ENCODE results near the gene BEST4. TPM values are rescaled to one million over a fixed set of nuclear protein-coding genes. Genes with fewer than 3 reads are reported as not detected.
"Not testable (repeated sequence)": the region's sequence is repeated elsewhere in the genome, so short reads cannot be mapped to it uniquely, and the experiment has no call there.

BEST4 gene
- polyA plus RNA-seq, 1 donor (not counting 4 experiments of a cell fraction or from before 2014, with no cell fraction given), result 0.14 TPM

DNA sequence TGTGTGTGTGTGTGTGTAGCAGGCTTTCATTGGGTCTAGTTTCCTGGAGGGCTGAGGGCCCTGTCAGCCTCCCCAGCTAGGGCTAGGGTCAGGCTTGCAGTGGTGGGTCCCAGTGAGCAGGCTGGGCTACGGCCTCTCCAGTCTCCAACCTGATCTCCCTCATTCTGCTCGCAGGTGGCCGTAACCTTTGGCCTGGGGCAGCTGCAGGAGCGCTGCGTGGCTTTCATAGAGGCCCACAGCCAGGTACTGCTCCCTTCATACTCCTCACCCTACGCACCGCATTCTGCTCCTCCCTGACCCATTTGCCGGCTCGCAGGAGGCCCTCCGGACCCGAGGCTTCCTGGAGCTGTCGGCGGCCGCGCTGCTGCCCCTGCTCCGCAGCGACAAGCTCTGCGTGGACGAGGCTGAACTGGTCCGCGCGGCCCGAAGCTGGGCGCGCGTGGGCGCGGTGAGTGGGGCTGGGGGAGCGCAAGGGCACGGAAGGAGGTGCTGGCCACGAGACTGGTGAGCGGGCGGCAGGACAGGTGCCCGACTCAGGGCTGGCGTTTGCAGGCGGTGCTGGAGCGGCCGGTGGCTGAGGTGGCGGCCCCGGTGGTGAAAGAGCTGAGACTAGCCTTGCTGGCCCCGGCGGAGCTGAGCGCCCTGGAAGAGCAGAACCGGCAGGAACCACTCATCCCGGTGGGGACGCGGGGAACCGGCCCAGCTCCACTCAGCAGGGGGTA is 25.0 kb upstream of the BEST4 start:
- peaks cover 56% of the 10 kb centered on the region for H3K4me1 ChIP-seq (ENCODE audit: control insufficient read depth, extremely low read depth, insufficient read depth, low read length)
- FAIRE-seq, result no peak
- peaks cover 5 to 24% of the 10 kb centered on the region in 2 experiments for H3K36me3 ChIP-seq (ENCODE audit: control insufficient read depth in 2 of 2, extremely low read depth in 1 of 2, insufficient read depth in 2 of 2, low read length in 2 of 2)
- no peak for TF ChIP-seq EZH2 (IDR thresholded peaks at IDR 0.05; ENCODE audit: low read length)
- TF ChIP-seq, protein P1, sequence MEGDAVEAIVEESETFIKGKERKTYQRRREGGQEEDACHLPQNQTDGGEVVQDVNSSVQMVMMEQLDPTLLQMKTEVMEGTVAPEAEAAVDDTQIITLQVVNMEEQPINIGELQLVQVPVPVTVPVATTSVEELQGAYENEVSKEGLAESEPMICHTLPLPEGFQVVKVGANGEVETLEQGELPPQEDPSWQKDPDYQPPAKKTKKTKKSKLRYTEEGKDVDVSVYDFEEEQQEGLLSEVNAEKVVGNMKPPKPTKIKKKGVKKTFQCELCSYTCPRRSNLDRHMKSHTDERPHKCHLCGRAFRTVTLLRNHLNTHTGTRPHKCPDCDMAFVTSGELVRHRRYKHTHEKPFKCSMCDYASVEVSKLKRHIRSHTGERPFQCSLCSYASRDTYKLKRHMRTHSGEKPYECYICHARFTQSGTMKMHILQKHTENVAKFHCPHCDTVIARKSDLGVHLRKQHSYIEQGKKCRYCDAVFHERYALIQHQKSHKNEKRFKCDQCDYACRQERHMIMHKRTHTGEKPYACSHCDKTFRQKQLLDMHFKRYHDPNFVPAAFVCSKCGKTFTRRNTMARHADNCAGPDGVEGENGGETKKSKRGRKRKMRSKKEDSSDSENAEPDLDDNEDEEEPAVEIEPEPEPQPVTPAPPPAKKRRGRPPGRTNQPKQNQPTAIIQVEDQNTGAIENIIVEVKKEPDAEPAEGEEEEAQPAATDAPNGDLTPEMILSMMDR (optimal IDR thresholded peaks at IDR 0.05 in 1 of 3, IDR thresholded peaks at IDR 0.05 in 1 of 3, conservative IDR thresholded peaks at IDR 0.05 in 1 of 3; ENCODE audit: extremely low read depth in 1 of 3, insufficient read depth in 2 of 3, low read length in 3 of 3), result no peak
- H3K79me2 ChIP-seq (ENCODE audit: control insufficient read depth, insufficient read depth, low read length), result no peaks in the 10 kb centered on the region
- no peaks in the 10 kb centered on the region for H3K9me1 ChIP-seq (ENCODE audit: control insufficient read depth, extremely low read depth, insufficient read depth, low read length)
- peak overlapping the region; percentile 67 for H3K4me2 ChIP-seq (ENCODE audit: control insufficient read depth, extremely low read depth, insufficient read depth, low read depth, low read length)
- DNase-seq (ENCODE audit: low read depth, low spot score), result no peak
- no peaks in the 10 kb centered on the region for H4K20me1 ChIP-seq (ENCODE audit: control insufficient read depth, extremely low read depth, insufficient read depth, low read length)
- no peak overlapping the region for H3K4me3 ChIP-seq (ENCODE audit: control insufficient read depth in 2 of 3, extremely low read depth in 1 of 3, insufficient read depth in 2 of 3, low read depth in 1 of 3, low read length in 3 of 3)
- no peak overlapping the region for H2AFZ ChIP-seq (ENCODE audit: control insufficient read depth, low read length)
- H3K9ac ChIP-seq (ENCODE audit: control insufficient read depth, extremely low read depth, insufficient read depth, low read length), result peak overlapping the region; percentile 50
- no peaks in the 10 kb centered on the region for H3K27me3 ChIP-seq (ENCODE audit: control insufficient read depth, extremely low read depth, insufficient read depth, low read length)
- no peaks in the 10 kb centered on the region for H3K9me3 ChIP-seq (ENCODE audit: control insufficient read depth, low read depth, low read length)
- dilution Hi-C loops (cut with MboI; ENCODE audit: extremely low pct_ligation_motif_present, low sequenced_read_pairs), result no loop called here
- H3K27ac ChIP-seq (ENCODE audit: control insufficient read depth, insufficient read depth, low read length), result no peak overlapping the region

DNA sequence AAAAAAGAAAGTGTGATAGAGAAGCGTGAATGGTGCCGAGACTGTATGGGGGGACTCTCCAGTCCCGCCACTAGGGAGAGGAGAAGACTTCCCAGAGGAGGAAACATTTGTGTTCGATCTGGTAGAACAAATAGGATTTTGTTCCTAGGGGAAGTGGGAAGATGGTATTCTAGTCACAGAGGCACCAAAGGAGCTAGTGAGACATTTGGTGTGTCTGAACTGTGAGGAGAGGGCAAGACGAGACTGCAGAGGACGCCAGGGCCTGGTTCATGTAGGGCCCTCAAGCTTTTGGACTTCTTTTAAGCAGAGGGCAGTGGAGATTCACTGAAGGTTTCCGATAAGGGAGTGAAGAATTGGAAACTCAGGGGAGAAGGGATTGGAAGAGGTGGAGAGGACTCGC is 23.3 kb upstream of the BEST4 start:
- no peaks in the 10 kb centered on the region for H4K20me1 ChIP-seq (ENCODE audit: control insufficient read depth, extremely low read depth, insufficient read depth, low read length)
- peaks cover 61% of the 10 kb centered on the region for H3K4me1 ChIP-seq (ENCODE audit: control insufficient read depth, extremely low read depth, insufficient read depth, low read length)
- TF ChIP-seq, protein P1 (optimal IDR thresholded peaks at IDR 0.05 in 1 of 3, IDR thresholded peaks at IDR 0.05 in 1 of 3, conservative IDR thresholded peaks at IDR 0.05 in 1 of 3; ENCODE audit: extremely low read depth in 1 of 3, insufficient read depth in 2 of 3, low read length in 3 of 3), result no peak
- no peak for TF ChIP-seq EZH2 (IDR thresholded peaks at IDR 0.05; ENCODE audit: low read length)
- no peak overlapping the region for H3K9ac ChIP-seq (ENCODE audit: control insufficient read depth, extremely low read depth, insufficient read depth, low read length)
- peaks cover 8 to 34% of the 10 kb centered on the region in 2 experiments for H3K36me3 ChIP-seq (ENCODE audit: control insufficient read depth in 2 of 2, extremely low read depth in 1 of 2, insufficient read depth in 2 of 2, low read length in 2 of 2)
- FAIRE-seq, result no peak
- no peak overlapping the region for H3K4me2 ChIP-seq (ENCODE audit: control insufficient read depth, extremely low read depth, insufficient read depth, low read depth, low read length)
- dilution Hi-C loops (cut with MboI; ENCODE audit: extremely low pct_ligation_motif_present, low sequenced_read_pairs), result no loop called here
- H3K9me1 ChIP-seq (ENCODE audit: control insufficient read depth, extremely low read depth, insufficient read depth, low read length), result no peaks in the 10 kb centered on the region
- no peak overlapping the region for H2AFZ ChIP-seq (ENCODE audit: control insufficient read depth, low read length)
- no peaks in the 10 kb centered on the region for H3K79me2 ChIP-seq (ENCODE audit: control insufficient read depth, insufficient read depth, low read length)
- DNase-seq (ENCODE audit: low read depth, low spot score), result no peak
- H3K27ac ChIP-seq (ENCODE audit: control insufficient read depth, insufficient read depth, low read length), result no peak overlapping the region
- H3K9me3 ChIP-seq (ENCODE audit: control insufficient read depth, low read depth, low read length), result no peaks in the 10 kb centered on the region
- H3K4me3 ChIP-seq (ENCODE audit: control insufficient read depth in 2 of 3, extremely low read depth in 1 of 3, insufficient read depth in 2 of 3, low read depth in 1 of 3, low read length in 3 of 3), result no peak overlapping the region
- H3K27me3 ChIP-seq (ENCODE audit: control insufficient read depth, extremely low read depth, insufficient read depth, low read length), result no peaks in the 10 kb centered on the region

DNA sequence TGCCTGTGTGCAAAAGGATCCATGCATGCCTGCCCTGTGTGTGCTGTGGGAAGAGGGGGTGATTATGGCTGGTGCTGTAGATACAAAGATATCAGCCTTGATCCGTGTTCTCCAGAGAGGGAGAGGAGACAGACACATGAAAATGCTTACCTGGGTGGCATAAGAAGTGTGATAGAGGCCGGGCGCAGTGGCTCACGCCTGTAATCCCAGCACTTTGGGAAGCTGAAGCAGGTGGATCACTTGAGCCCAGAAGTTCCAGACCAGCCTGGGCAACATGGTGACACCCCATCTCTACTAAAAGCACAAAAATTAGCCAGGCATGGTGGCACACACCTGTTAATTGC is 22.8 kb upstream of the BEST4 start:
- not testable (repeated sequence) for H3K4me2 ChIP-seq (ENCODE audit: control insufficient read depth, extremely low read depth, insufficient read depth, low read depth, low read length); DNase-seq (ENCODE audit: low read depth, low spot score)

More for the DNA sequence above, 22.8 kb upstream of the BEST4 start:
- H4K20me1 ChIP-seq (ENCODE audit: control insufficient read depth, extremely low read depth, insufficient read depth, low read length); H3K27me3 ChIP-seq (ENCODE audit: control insufficient read depth, extremely low read depth, insufficient read depth, low read length); H3K4me3 ChIP-seq (ENCODE audit: control insufficient read depth in 2 of 3, extremely low read depth in 1 of 3, insufficient read depth in 2 of 3, low read depth in 1 of 3, low read length in 3 of 3); H3K9ac ChIP-seq (ENCODE audit: control insufficient read depth, extremely low read depth, insufficient read depth, low read length); H3K9me1 ChIP-seq (ENCODE audit: control insufficient read depth, extremely low read depth, insufficient read depth, low read length); H2AFZ ChIP-seq (ENCODE audit: control insufficient read depth, low read length); H3K79me2 ChIP-seq (ENCODE audit: control insufficient read depth, insufficient read depth, low read length); H3K9me3 ChIP-seq (ENCODE audit: control insufficient read depth, low read depth, low read length); H3K27ac ChIP-seq (ENCODE audit: control insufficient read depth, insufficient read depth, low read length); dilution Hi-C loops (cut with MboI; ENCODE audit: extremely low pct_ligation_motif_present, low sequenced_read_pairs); FAIRE-seq: not testable (repeated sequence)
- Histone ChIP-seq H3K36me3 (ENCODE audit: control insufficient read depth in 2 of 2, extremely low read depth in 1 of 2, insufficient read depth in 2 of 2, low read length in 2 of 2) (peaks cover 10 to 35% of the 10 kb centered on the region in 2 experiments), H3K4me1 (ENCODE audit: control insufficient read depth, extremely low read depth, insufficient read depth, low read length) (peaks cover 58% of the 10 kb centered on the region)

Measured in keratinocyte (primary cell).